Measurements from ENCODE around the gene SLC39A13. TPM values are rescaled to one million over a fixed set of nuclear protein-coding genes. Genes with fewer than 3 reads are reported as not detected.

Gene SLC39A13
- total RNA-seq, 1 experiment from 2014 or later = 29.2 TPM

GRCh38 chr11:47374720-47375019, 33.7 kb upstream of the SLC39A13 start:
- no CpG with 5 or more reads among the region's 5 CpGs for WGBS (ENCODE audit: extremely low coverage, insufficient read length, low lambda C conversion rate)
- Mint-ChIP-seq H3K4me1 (peaks cover 3 to 4% of the 10 kb centered on the region in 2 experiments; a peak in 3 of 4 replicates), H3K9me3 (no peaks in the 10 kb centered on the region), H3K36me3 (ENCODE audit: insufficient read depth in 1 of 3, low read depth in 3 of 3) (no peaks in the 10 kb centered on the region), H3K27ac (0 out of 7 replicates have a peak overlapping the region, but pooled peaks of 1 of the 3 experiments have one; percentile 73), H3K4me3 (no peak overlapping the region), H3K27me3 (ENCODE audit: low read depth) (no peaks in the 10 kb centered on the region)
- no peak for DNase-seq
- no peak overlapping the region for H3K4me2 ChIP-seq (ENCODE audit: insufficient read depth, insufficient read length, low read length)
- no peak overlapping the region for H3K23ac ChIP-seq (ENCODE audit: insufficient read length, low read depth, low read length)
- no peak overlapping the region for H2BK5ac ChIP-seq (ENCODE audit: insufficient read length, low read length)
- H3T11ph ChIP-seq (ENCODE audit: low read length) = no peak overlapping the region
- H3K9ac ChIP-seq (ENCODE audit: extremely low read depth, insufficient read length, low read length) = no peak overlapping the region
- H2BK120ac ChIP-seq (ENCODE audit: low read depth, low read length, poor library complexity, severe bottlenecking) = no peak overlapping the region
- no peak overlapping the region for H3K27ac ChIP-seq (ENCODE audit: insufficient read length, low read depth, low read length)
- no peak overlapping the region for H4K8ac ChIP-seq (replicated peaks; ENCODE audit: insufficient read length, low read depth, low read length)
- no peak overlapping the region for H2AK5ac ChIP-seq (ENCODE audit: insufficient read length, low read length)
- no peaks in the 10 kb centered on the region for H3K27me3 ChIP-seq (ENCODE audit: insufficient read depth, low read length)
- H2BK20ac ChIP-seq (ENCODE audit: low read depth, low read length, poor library complexity, severe bottlenecking) = no peak overlapping the region
- no peaks in the 10 kb centered on the region for H3K79me2 ChIP-seq (ENCODE audit: insufficient read depth, low read length)
- no peak for TF ChIP-seq CTCF (conservative IDR thresholded peaks at IDR 0.05)
- no peak overlapping the region for H4K91ac ChIP-seq (ENCODE audit: insufficient read length, low read depth, low read length)
- H2BK12ac ChIP-seq (ENCODE audit: insufficient read length, low read depth, low read length) = no peak overlapping the region
- H3K14ac ChIP-seq (ENCODE audit: insufficient read depth, low read length) = no peak overlapping the region
- no peaks in the 10 kb centered on the region for H3K79me1 ChIP-seq (ENCODE audit: insufficient read depth, low read depth, low read length, poor library complexity, severe bottlenecking)
- no peaks in the 10 kb centered on the region for H3K23me2 ChIP-seq (ENCODE audit: insufficient read length, low read depth, low read length, poor library complexity, severe bottlenecking)
- no peaks in the 10 kb centered on the region for H4K20me1 ChIP-seq (ENCODE audit: control insufficient read depth, insufficient read depth, insufficient read length)
- no peak overlapping the region for H4K5ac ChIP-seq (ENCODE audit: insufficient read length, low read depth, low read length)
- H3K4me1 ChIP-seq (ENCODE audit: insufficient read depth, low read length) = no peaks in the 10 kb centered on the region
- no peak overlapping the region for H2BK15ac ChIP-seq (ENCODE audit: low read depth, low read length)
- no peak overlapping the region for H2AFZ ChIP-seq (ENCODE audit: low read length)
- no peak overlapping the region for H3K4ac ChIP-seq (ENCODE audit: low read depth, low read length)
- no peak overlapping the region for H3K56ac ChIP-seq (ENCODE audit: insufficient read length, low read depth, low read length)
- H3K9me3 ChIP-seq (ENCODE audit: control insufficient read depth, low read depth, low read length) = no peaks in the 10 kb centered on the region
- H3K18ac ChIP-seq (ENCODE audit: insufficient read length, low read depth, low read length) = no peak overlapping the region
